ENCODE measurements around the gene ZNF691.
"Not testable (repeated sequence)": the region's sequence is repeated elsewhere in the genome, so short reads cannot be mapped to it uniquely, and the experiment has no call there.

ZNF691 gene

GRCh38 chr1:42846257-42847110 lies at the start of gene ZNF691:
ZNF691 (plus strand) TSS chr1:42846613; CDS start chr1:42849659, 3,046 bp downstream.
- peak; percentile 98 for FAIRE-seq

GRCh38 chr1:42797414-42797813 lies 49.0 kb upstream of the ZNF691 start:
- FAIRE-seq, result no peak

- FAIRE-seq, result no peak
These were observed 48.4 kb upstream of the ZNF691 start for GRCh38 chr1:42797979-42798378.

DNA sequence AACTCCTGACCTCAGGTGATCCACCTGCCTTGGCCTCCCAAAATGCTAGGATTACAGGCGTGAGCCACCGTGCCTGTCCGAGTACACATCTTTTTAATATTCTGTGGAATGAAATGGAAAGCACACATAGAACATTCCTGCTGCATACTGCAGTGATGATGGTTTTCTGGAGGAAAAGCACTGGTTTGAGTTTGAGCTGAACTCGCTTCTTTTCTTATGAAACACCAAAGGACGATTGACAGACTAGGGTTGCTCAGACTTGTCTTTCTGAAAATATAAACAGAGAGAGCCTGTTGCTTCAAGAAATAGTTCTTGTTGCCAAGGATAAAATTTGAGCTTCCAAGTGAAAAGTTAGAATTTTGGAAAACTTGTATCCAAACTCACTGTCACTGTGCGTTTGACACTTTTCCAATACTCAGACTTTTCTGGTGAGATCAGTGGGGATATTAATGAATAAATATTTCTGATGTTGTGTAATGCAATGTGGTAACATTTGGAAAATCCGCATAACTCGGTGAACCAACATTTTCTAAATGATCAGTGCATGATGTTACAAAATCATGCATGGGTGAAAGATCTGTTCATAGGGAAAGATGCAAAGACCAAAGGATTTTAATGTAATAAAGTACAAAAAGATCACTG lies 44.5 kb upstream of the ZNF691 start:
- no peak for FAIRE-seq

DNA sequence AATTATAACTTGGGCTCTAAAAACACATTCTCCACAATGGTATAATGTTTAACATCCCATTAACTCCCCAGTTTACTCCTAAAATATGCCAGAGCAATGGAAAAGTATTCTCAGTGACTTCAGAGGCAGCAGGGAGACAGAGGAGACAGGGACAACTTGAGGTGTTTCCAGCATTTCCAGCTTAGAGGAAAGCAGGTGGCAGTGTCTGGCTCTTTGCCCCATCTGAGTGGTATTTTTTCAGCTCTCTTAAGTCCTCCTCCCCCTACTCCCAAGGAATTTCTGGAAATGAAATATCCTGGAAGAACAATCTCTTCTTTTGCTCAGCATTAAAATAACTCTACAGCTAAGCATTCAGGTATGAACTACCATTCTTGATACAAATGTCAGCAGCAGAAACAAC lies 40.2 kb upstream of the ZNF691 start:
- no peak for FAIRE-seq

- no peak for FAIRE-seq
These were observed 39.8 kb upstream of the ZNF691 start for GRCh38 chr1:42806593-42806992.

DNA sequence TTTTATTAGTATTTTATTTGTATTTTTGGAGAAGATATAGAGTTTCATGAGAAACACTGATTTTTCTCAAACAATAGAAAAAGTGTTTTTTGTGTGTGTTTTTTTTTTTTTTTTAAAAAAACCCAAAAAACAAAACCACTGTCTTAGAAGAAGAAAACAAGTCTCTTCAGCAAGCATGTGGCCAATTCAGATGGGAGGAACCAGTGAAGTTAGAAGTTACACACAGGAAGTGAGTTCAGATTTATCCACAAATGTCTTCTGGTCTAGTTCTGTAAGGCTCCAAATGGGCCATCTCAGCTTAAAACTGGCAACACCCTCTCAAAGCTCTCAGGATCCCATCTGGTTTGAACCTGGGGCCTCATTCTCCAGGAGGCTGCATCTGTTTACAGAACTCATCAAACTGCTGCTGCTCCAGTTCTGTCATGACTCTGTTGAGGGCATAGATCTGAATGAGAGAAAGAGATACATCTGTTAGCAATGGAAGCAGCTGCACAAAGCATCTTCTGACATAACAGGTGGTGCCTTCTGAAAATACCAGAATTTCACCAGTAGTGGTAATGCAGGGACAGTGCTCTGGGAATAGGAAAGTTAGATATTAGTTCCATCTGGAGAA lies 39.3 kb upstream of the ZNF691 start:
- FAIRE-seq, result no peak

DNA sequence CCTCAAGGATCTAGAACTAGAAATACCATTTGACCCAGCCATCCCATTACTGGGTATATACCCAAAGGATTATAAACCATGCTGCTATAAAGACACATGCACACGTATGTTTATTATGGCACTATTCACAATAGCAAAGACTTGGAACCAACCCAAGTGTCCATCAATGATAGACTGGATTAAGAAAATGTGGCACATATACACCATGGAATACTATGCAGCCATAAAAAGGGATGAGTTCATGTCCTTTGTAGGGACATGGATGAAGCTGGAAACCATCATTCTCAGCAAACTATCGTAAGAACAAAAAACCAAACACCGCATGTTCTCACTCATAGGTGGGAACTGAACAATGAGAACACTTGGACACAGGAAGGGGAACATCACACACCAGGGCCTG lies 31.6 kb upstream of the ZNF691 start:
- not testable (repeated sequence) for FAIRE-seq

GRCh38 chr1:42815941-42816584 lies 30.4 kb upstream of the ZNF691 start:
- FAIRE-seq, result no peak

- no peak for FAIRE-seq
These were observed 29.6 kb upstream of the ZNF691 start, which contains the start of the genes ERMAP and SVBP for GRCh38 chr1:42816585-42817439. ERMAP (plus strand) TSS chr1:42817122; CDS start chr1:42830449, 13,327 bp downstream. SVBP (minus strand) TSS chr1:42817397; CDS start chr1:42816544, 853 bp downstream.

GRCh38 chr1:42817440-42817767 lies 29.0 kb upstream of the ZNF691 start:
- FAIRE-seq, result no peak

- FAIRE-seq, result no peak
These were observed 28.4 kb upstream of the ZNF691 start for GRCh38 chr1:42817976-42818375.

DNA sequence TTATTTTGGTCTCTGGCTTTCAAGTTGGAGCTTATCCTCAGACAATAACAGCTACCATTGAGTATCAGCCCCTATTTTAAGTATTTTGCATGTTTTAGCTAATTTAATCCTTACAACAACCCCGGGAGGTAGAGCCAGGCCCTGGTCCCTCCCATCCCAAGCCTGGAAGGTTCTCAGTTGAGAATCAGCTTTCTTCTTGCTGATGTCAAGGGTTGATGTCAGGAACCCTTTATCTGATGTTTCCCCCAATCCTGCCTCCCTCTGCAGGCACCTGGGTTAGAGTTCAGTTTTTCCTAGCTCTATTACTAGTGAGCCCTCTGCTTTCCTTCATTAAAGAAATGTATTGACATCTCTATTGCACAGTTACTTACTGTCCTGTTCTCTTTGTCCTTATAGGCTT lies 25.6 kb upstream of the ZNF691 start:
- FAIRE-seq, result no peak

GRCh38 chr1:42821690-42822089 lies 24.7 kb upstream of the ZNF691 start:
- peak; percentile 33 for FAIRE-seq

DNA sequence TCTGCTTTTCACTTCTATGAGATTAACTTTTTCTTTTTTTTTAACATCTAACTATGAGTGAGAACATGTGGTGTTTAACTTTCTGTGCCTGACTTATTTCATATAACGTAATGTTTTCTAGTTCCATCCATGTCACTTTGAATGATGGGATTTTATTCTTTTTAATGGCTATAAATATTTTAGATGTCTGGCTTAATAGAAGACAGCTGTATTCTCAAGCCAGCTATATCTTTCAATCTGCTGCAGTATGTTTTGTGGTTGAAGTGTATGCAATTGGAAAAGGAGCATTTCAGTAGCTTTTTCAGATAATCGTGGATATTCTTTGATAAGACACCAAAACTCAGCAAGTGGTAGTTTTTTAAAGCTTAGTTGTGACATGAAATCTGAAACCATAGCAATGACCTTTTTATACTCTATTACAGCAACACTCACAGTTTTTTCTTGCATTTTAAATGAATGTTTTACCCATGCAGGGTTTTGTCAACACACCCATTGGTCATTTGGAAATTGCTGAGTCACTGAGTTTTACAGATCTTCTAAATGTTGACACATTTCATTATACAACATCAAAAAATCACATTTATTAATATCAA lies 23.5 kb upstream of the ZNF691 start:
- peak; percentile 19 for FAIRE-seq

DNA sequence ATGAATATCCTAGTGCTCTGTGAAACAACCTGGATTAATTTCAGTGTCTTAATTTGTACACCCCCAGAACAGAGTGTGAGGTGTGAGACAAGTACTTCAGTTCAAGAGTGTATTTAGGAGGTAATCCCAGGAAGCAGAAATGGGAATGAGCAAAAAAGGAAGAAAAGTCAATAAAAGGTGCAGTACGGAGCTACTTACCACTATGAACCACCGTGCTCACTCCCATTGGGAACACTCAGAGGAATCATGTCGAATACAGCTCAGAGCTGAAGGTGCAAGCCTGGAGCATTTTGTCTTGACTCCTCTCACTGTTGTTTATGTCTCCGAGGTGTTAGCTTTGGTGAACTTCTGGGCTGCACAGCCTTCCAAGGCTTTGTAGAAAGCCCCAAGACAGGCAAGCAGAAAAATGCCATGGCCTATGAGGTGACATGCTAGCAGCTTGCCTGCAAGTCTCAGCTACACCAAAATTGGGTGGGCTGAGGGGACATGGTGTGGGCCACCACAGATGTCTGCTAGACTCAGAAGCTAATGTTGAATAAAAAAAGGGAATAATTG lies 21.9 kb upstream of the ZNF691 start:
- FAIRE-seq, result no peak

GRCh38 chr1:42825036-42825851 lies 21.2 kb upstream of the ZNF691 start:
- FAIRE-seq, result no peak

DNA sequence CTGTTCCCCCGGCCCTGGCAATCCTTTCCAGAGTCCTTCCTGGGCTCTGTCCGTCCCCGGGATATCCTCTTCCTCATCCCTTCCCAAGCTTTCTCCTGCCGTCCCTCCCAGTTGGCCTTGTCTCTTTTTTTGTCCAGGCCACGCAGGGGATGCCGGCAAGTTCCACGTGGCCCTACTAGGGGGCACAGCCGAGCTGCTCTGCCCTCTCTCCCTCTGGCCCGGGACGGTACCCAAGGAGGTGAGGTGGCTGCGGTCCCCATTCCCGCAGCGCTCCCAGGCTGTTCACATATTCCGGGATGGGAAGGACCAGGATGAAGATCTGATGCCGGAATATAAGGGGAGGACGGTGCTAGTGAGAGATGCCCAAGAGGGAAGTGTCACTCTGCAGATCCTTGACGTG lies 15.8 kb upstream of the ZNF691 start:
- no peak for FAIRE-seq

GRCh38 chr1:42831273-42831672 lies 15.1 kb upstream of the ZNF691 start:
- no peak for FAIRE-seq

- no peak for FAIRE-seq
These were observed 13.7 kb upstream of the ZNF691 start for GRCh38 chr1:42832641-42833240.

Measured in G401.6 (cell line).